Measurements from ENCODE around the gene PARD6A.
A peak's percentile ranks its signal among the peaks of the same experiment; 100 is the strongest.

Gene PARD6A

DNA sequence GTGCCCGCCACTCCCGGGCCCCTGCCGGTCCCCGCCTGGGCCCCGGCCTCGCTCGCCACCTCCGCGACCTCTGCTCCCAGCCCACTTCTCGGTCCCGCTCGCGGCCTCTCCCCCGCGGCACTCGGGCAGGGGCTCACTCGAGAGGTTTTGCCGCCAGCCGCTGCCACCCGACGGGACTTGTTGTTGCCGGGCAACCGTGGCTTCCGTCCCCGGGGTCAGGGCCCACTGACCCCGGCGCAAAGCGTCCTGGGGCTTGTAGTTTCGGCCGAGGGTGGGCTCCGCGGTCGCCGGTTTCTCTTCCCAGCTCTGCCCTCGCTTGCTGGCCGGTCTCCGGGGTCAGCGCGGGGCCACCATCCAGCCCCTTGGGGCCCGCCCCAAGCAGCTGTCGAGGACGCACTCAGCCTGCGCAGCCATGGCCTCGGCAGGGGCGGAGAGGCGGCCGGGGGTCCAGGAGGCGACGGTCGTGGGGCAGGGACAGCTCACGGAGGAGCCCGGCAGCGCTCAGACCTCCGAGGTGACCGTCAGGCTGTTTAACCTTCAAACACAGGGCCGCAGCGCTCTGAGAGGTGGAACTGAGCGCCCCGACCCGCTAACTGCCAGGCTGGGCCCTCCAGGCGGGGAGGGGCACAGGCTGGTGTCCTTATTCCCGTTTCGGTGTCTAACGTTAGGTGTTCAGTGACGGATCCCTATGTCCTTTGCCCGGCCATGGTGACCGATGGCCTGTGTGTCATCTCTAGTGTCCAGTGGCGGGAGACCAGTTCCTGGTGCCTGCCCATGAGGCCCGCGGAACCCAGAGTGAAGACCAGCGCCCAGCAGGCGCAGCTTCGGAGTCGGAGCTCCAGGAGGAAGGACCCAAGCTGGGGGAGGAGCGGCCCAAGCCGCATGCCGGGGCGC lies 6.0 kb downstream of the PARD6A start, which contains the start of the genes C16orf86 and ENKD1:
TSS of gene C16orf86 (plus strand) at position 256 of the 894 bp plus-strand sequence. CDS start at position 413, 157 bp downstream.
TSS of gene ENKD1 (minus strand) at position 192 of the 894 bp plus-strand sequence. CDS start 308 bp downstream, outside the sequence.
- peak; percentile 55 to 70 for DNase-seq (ENCODE audit: low read depth in 1 of 2, low spot score in 1 of 2)

DNA sequence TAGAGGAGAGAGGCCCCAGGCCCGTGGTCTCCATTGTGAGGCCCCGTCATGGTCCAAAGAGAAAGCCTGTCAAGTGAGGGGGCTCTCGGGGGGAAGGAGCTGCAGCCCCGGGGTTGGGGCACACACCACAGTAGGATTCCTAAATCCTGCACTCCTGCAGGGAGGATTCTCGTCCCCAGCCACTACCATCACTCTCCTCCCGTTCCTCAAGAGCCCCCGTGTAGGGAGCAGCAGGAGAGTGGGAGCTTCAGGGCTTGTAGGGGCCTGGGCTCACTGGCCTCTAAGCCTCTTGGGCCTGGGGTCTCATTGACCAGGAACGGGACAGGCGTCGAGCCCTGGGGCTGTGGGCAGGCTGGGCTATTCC lies 6.7 kb downstream of the PARD6A start:
- DNase-seq (ENCODE audit: low read depth in 1 of 2, low spot score in 1 of 2), result no peak

- peak; percentile 58 to 72 for DNase-seq (ENCODE audit: low read depth in 1 of 2, low spot score in 1 of 2)
These were observed 7.2 kb downstream of the PARD6A start for GRCh38 chr16:67667817-67668494.

DNA sequence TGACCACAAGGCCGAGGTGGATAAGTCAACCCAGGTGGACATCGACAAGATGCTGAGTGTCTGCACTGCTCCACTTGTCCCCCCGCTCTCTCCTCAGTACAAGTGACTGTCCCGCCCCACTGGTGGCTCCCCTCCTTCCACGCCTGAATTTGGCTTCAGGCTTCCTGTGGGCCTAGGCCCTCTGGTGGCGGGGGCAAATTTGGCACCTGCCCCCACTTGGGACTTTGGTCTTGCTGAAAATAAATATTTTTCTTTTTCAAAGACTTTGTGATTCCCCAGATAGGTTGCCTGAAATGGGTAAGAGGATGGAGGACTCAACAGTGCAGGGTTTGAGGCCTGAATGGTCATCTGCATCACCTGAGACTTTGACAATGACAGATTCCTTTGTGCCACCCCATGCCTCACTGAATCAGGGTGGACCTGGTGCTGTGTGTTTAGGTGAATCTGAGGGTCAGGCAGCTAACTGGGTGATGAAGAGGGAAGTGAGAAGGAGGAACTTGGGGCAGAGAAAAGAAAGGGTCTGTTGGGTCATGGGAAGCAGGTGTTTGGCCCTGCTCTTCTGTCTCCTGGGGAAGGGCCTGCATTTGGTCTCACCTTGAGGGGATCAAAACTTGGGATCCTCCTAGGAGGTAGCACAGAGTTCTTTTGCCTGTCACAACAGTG lies 7.9 kb downstream of the PARD6A start:
- no peak for DNase-seq (ENCODE audit: low read depth in 1 of 2, low spot score in 1 of 2)

DNA sequence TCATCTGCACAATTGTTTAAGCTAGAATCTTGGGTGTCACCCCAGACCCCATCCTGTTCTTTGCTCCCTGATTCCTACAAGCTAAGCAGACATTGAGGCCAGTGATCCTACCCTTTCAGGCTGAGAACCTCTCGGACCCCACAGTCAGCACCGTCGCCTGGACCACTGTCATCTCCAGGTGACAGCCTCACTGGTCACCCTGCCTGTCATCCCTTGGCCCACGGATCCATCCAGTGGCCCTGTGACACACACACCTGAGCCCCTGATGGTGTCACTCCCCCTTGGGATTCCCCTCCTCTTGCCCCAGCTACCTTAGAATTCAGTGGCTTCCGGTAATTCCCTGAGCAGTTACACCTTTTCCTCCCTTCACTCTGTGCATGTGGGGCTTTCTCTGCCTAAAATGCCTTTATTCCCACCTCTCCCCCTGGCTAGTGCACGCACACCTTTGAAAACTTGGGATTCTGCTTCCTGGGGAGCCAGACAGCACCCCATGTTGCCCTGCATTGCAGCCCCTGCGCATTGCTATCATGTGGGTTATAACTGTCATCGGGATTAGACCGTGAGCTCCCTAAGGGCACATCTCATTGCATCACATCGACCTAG lies 8.8 kb downstream of the PARD6A start:
- no peak for DNase-seq (ENCODE audit: low read depth in 1 of 2, low spot score in 1 of 2)

DNA sequence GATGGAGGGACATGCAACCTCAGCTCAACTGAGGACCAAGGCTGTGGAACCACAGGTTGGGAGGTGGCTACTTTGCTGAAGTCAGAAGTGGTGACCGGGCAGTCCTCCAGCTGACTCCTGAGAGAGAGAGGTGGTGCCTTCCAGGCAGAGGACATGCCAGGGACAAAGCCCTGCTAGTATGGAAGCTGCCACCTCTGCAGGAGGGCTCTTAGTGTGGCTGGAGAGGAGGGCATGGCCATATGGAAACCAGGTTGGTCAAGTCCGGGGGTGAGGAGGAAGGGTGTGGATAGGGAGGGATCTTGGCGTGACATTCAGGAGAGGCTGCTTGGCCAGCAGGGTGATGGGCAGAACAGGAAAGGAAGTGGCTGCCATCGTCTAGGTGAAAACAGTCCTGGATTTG lies 11.5 kb downstream of the PARD6A start:
- no peak for DNase-seq (ENCODE audit: low read depth in 1 of 2, low spot score in 1 of 2)

- no peak for DNase-seq (ENCODE audit: low read depth in 1 of 2, low spot score in 1 of 2)
These were observed 12.2 kb downstream of the PARD6A start for GRCh38 chr16:67672739-67673662.

- DNase-seq (ENCODE audit: low read depth in 1 of 2, low spot score in 1 of 2), result no peak
These were observed 13.2 kb downstream of the PARD6A start for GRCh38 chr16:67673712-67674580.

GRCh38 chr16:67674851-67675578 lies 14.3 kb downstream of the PARD6A start:
- DNase-seq (ENCODE audit: low read depth in 1 of 2, low spot score in 1 of 2), result no peak

- no peak for DNase-seq (ENCODE audit: low read depth in 1 of 2, low spot score in 1 of 2)
These were observed 14.8 kb downstream of the PARD6A start for GRCh38 chr16:67675579-67675935.

DNA sequence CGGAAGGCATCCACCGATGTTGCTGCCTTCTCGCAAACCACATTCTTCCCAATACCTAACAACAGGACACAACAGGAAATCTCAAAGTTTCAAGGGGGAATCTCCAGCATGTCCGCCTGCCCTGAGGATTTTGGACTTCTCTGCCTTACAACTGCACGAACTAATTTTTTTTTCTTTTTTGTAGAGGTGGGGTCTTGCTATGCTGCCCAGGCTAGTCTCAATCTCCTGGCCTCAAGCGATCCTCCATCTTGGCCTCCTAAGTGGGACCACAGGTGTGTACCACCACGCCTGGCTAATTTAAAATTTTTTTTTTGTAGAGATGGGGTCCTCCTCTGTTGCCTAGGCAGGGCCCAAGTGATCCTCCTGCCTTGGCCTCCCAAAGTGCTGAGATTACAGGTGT lies 15.2 kb downstream of the PARD6A start:
- no peak for DNase-seq (ENCODE audit: low read depth in 1 of 2, low spot score in 1 of 2)

- DNase-seq (ENCODE audit: low read depth in 1 of 2, low spot score in 1 of 2), result no peak
These were observed 15.8 kb downstream of the PARD6A start for GRCh38 chr16:67676516-67676915.

- DNase-seq (ENCODE audit: low read depth in 1 of 2, low spot score in 1 of 2), result no peak
These were observed 16.2 kb downstream of the PARD6A start for GRCh38 chr16:67676939-67677338.

- no peak for DNase-seq (ENCODE audit: low read depth in 1 of 2, low spot score in 1 of 2)
These were observed 17.0 kb downstream of the PARD6A start for GRCh38 chr16:67677712-67678111.

DNA sequence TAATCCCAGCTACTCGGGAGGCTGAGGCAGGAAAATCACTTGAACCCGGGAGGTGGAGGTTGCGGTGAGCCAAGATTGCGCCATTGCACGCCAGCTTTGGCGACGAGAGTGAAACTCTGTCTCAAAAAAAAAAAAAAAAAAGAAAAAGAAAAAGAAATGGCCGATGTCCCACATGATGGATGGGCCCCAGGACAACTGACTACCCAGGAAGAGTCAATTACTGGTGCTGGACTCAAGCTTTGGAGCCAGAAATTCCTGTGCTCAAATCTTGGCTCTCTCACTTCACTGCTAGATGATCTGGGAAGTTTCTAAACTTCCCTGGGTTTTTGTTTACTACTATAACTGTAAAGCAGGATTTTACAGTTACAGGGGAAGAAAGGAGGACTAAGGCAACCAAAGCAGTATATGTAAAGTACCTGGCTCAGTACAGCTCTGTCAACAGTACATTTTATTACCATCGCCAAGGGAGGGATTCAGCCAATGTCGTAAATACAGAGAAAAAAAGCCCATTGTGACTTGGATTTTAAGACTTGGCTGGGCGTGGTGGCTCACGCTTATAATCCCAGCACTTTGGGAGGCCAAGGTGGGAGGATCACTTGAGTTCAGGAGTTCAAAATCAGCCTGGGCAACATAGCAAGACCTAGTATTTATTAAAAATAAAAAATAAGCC lies 17.7 kb downstream of the PARD6A start:
- DNase-seq (ENCODE audit: low read depth in 1 of 2, low spot score in 1 of 2), result no peak

GRCh38 chr16:67679935-67680897 lies 19.5 kb downstream of the PARD6A start:
- DNase-seq (ENCODE audit: low read depth in 1 of 2, low spot score in 1 of 2), result no peak

- no peak for DNase-seq (ENCODE audit: low read depth in 1 of 2, low spot score in 1 of 2)
These were observed 23.0 kb downstream of the PARD6A start for GRCh38 chr16:67683767-67684166.
